GM23338 (cell line): ENCODE measurements around the gene CATSPERE. TPM values are rescaled to one million over a fixed set of nuclear protein-coding genes. Genes with fewer than 3 reads are reported as not detected.

Experiments used
- ATAC-seq: fragments of 200-7000 bp; cut with Tn5 transposase; 3 replicates; pipeline ENCODE4 v1.9.1; 2020
- DNase-seq: peaks from one replicate; pipeline ENCODE4 v3.0.0-alpha.2; 2015; ENCODE audit warnings: low spot score
- H2AFZ ChIP-seq: fragments of 200-600 bp; sonication (generic); 2 replicates; pipeline ENCODE4 v1.8.0; 2016; ENCODE audit warnings: antibody characterized with exemption, mild to moderate bottlenecking, moderate library complexity
- H3F3A ChIP-seq: fragments of 200-600 bp; sonication (generic); replicated peaks from 2 replicates; pipeline ENCODE4 v1.8.0; 2017; ENCODE audit warnings: antibody characterized with exemption, mixed run types, low read depth
- H3K27ac ChIP-seq: fragments of 200-600 bp; sonication (generic); 2 replicates; pipeline ENCODE4 v1.6.1; 2016; ENCODE audit warnings: low read depth
- H3K27me3 ChIP-seq: fragments of 200-600 bp; sonication (generic); 2 replicates; pipeline ENCODE4 v1.8.0; 2016; ENCODE audit warnings: mild to moderate bottlenecking, mixed run types, moderate library complexity; ENCODE audit not compliant: insufficient read depth
- H3K36me3 ChIP-seq: fragments of 200-600 bp; sonication (generic); 2 replicates; pipeline ENCODE4 v1.8.0; 2016; ENCODE audit warnings: mild to moderate bottlenecking; ENCODE audit not compliant: insufficient read depth
- H3K4me1 ChIP-seq: fragments of 200-600 bp; sonication (generic); 2 replicates; pipeline ENCODE4 v1.8.0; 2016; ENCODE audit warnings: mild to moderate bottlenecking, moderate library complexity; ENCODE audit not compliant: insufficient read depth
- H3K4me2 ChIP-seq: fragments of 200-600 bp; sonication (generic); 2 replicates; pipeline ENCODE4 v1.7.1; 2017; ENCODE audit warnings: mixed run types
- H3K4me3 ChIP-seq: fragments of 200-600 bp; sonication (generic); 2 replicates; pipeline ENCODE4 v1.6.1; 2016; ENCODE audit warnings: mixed run types
- H3K79me2 ChIP-seq: fragments of 200-600 bp; sonication (generic); replicated peaks from 2 replicates; pipeline ENCODE4 v1.8.0; 2017; ENCODE audit warnings: mild to moderate bottlenecking; ENCODE audit not compliant: insufficient read depth
- H3K9me2 ChIP-seq: fragments of 200-600 bp; sonication (generic); 2 replicates; pipeline ENCODE4 v1.8.0; 2017; ENCODE audit not compliant: insufficient read depth
- H4K20me1 ChIP-seq: fragments of 200-600 bp; sonication (generic); replicated peaks from 2 replicates; pipeline ENCODE4 v1.8.0; 2017; ENCODE audit warnings: mild to moderate bottlenecking; ENCODE audit not compliant: insufficient read depth
- H3K27ac Mint-ChIP-seq: 2 replicates; pipeline ENCODE4 v1.8.0; 2020; ENCODE audit warnings: inconsistent platforms, mild to moderate bottlenecking, moderate library complexity, mixed read lengths
- H3K27me3 Mint-ChIP-seq: 3 replicates; pipeline ENCODE4 v1.8.0; 2022; ENCODE audit warnings: low read depth, mild to moderate bottlenecking, moderate library complexity, mixed read lengths, inconsistent platforms; ENCODE audit not compliant: insufficient read depth, poor library complexity
- H3K36me3 Mint-ChIP-seq: 3 replicates; pipeline ENCODE4 v1.8.0; 2021; ENCODE audit warnings: low read depth, mild to moderate bottlenecking, inconsistent platforms, moderate library complexity, mixed read lengths
- H3K4me1 Mint-ChIP-seq: 3 replicates; pipeline ENCODE4 v1.8.0; 2020; ENCODE audit warnings: mild to moderate bottlenecking, inconsistent platforms, mixed read lengths
- H3K4me3 Mint-ChIP-seq: 3 replicates; pipeline ENCODE4 v1.8.0; 2021; ENCODE audit warnings: moderate library complexity, mild to moderate bottlenecking, inconsistent platforms, mixed read lengths
- H3K9me3 Mint-ChIP-seq: 3 replicates; pipeline ENCODE4 v1.8.0; 2020; ENCODE audit warnings: moderate library complexity, mild to moderate bottlenecking, inconsistent platforms, mixed read lengths
- CTCF ChIP-seq, 2 experiments: fragments of 200-600 bp in 1 of 2; sonication (generic) in 1 of 2; conservative IDR thresholded peaks; 2 replicates each; pipeline versions ENCODE4 v1.5.1 to v1.6.1; 2016 to 2017; ENCODE audit warnings: antibody characterized with exemption in 2 of 2, low read depth in 2 of 2, mild to moderate bottlenecking in 2 of 2, moderate library complexity in 1 of 2
- EZH2phosphoT487 ChIP-seq: fragments of 200-600 bp; sonication (generic); IDR thresholded peaks from one replicate; pipeline ENCODE4 v1.8.1; 2018; ENCODE audit warnings: antibody characterized with exemption; ENCODE audit not compliant: unreplicated experiment
- JUNB ChIP-seq: IDR thresholded peaks from one replicate; pipeline ENCODE4 v1.6.1; 2016; ENCODE audit warnings: antibody characterized with exemption; ENCODE audit not compliant: unreplicated experiment
- STAT1 ChIP-seq: IDR thresholded peaks from one replicate; pipeline ENCODE4 v1.6.1; 2016; ENCODE audit warnings: antibody characterized with exemption; ENCODE audit not compliant: unreplicated experiment
- ZNF114 ChIP-seq: fragments of 250-450 bp; sonication (Bioruptor Pico); IDR thresholded peaks from 2 replicates; pipeline ENCODE4 v1.5.0; 2020; ENCODE audit warnings: mild to moderate bottlenecking, moderate library complexity
- ZNF331 ChIP-seq: fragments of 250-450 bp; sonication (Bioruptor Pico); IDR thresholded peaks from 2 replicates; pipeline ENCODE4 v1.5.0; 2020; ENCODE audit warnings: low read depth, mild to moderate bottlenecking, moderate library complexity
- polyA plus RNA-seq: library from polyadenylated mRNA; unstranded; fragments of >200 nt; fragmentation: Nextera tagmentation; extraction: Ambion mirVana; gene quantifications from 2 replicates; pipeline ENCODE4 v1.2.1, GENCODE V29; 2016
- total RNA-seq: library from RNA; depleted of rRNA; stranded (reverse); fragments of >200 nt; shearing (Covaris generic); gene quantifications from 2 replicates; pipeline ENCODE4 v1.2.3, GENCODE V29; 2014
- TF ChIP-seq, protein P1 (sequence below): IDR thresholded peaks from one replicate; pipeline ENCODE4 v1.6.1; 2018; ENCODE audit warnings: antibody characterized with exemption; ENCODE audit not compliant: unreplicated experiment
- TF ChIP-seq, protein P2 (sequence below): IDR thresholded peaks from 2 replicates; pipeline ENCODE4 v1.6.1; 2016; ENCODE audit warnings: antibody characterized with exemption
- TF ChIP-seq, protein P3 (sequence below): fragments of 250-450 bp; sonication (Bioruptor Pico); IDR thresholded peaks from 2 replicates; pipeline ENCODE4 v1.5.0; 2020; ENCODE audit warnings: mild to moderate bottlenecking, moderate library complexity

Gene CATSPERE
- total and polyA plus RNA-seq, 2 experiments from 2014 or later = 0.70 TPM; not detected in 1

DNA sequence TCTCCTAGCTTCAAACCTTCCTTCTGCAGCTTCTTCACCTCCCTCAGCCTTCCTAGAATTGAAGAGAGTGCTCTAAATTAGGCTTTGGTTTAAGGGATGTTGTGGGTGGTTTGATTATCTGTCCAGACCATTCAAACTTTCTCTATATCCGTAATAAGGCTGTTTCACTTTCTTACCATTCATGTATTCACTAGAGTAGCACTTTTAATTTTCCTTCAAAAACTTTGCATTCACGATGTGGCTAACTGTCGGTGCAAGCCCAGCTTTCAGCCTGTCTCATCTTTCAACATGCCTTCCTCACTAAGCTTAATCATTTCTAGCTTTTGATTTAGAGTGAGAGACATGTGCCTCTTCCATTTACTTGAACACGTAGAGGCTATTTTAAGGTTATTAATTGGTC, 165.6 kb downstream of the CATSPERE start:
- H3K27ac ChIP-seq = no peak overlapping the region
- DNase-seq = no peak
- no peak overlapping the region for H3K27ac Mint-ChIP-seq
- H3K27me3 ChIP-seq = no peaks in the 10 kb centered on the region
- H3K27me3 Mint-ChIP-seq = no peaks in the 10 kb centered on the region
- no peak overlapping the region for H2AFZ ChIP-seq
- H3K4me3 ChIP-seq = no peak overlapping the region
- H3K9me2 ChIP-seq = peaks cover 3% of the 10 kb centered on the region; the same call in 1 of the 2 replicates
- no peak overlapping the region for H3K4me2 ChIP-seq
- ATAC-seq = no peak
- no peaks in the 10 kb centered on the region for H3K79me2 ChIP-seq
- H4K20me1 ChIP-seq = no peaks in the 10 kb centered on the region
- H3K36me3 Mint-ChIP-seq = peaks cover 1% of the 10 kb centered on the region; the same call in 1 of the 3 replicates
- TF ChIP-seq JUNB (no peak), CTCF (conservative IDR thresholded peaks at IDR 0.05; ENCODE audit: low read depth in 2 of 2) (no peak), EZH2phosphoT487 (no peak), STAT1 (no peak), ZNF114 (CRISPR knock-in tag) (no peak), ZNF331 (CRISPR knock-in tag) (no peak)
- TF ChIP-seq, protein P1, sequence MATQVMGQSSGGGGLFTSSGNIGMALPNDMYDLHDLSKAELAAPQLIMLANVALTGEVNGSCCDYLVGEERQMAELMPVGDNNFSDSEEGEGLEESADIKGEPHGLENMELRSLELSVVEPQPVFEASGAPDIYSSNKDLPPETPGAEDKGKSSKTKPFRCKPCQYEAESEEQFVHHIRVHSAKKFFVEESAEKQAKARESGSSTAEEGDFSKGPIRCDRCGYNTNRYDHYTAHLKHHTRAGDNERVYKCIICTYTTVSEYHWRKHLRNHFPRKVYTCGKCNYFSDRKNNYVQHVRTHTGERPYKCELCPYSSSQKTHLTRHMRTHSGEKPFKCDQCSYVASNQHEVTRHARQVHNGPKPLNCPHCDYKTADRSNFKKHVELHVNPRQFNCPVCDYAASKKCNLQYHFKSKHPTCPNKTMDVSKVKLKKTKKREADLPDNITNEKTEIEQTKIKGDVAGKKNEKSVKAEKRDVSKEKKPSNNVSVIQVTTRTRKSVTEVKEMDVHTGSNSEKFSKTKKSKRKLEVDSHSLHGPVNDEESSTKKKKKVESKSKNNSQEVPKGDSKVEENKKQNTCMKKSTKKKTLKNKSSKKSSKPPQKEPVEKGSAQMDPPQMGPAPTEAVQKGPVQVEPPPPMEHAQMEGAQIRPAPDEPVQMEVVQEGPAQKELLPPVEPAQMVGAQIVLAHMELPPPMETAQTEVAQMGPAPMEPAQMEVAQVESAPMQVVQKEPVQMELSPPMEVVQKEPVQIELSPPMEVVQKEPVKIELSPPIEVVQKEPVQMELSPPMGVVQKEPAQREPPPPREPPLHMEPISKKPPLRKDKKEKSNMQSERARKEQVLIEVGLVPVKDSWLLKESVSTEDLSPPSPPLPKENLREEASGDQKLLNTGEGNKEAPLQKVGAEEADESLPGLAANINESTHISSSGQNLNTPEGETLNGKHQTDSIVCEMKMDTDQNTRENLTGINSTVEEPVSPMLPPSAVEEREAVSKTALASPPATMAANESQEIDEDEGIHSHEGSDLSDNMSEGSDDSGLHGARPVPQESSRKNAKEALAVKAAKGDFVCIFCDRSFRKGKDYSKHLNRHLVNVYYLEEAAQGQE = no peak
- TF ChIP-seq, protein P2, sequence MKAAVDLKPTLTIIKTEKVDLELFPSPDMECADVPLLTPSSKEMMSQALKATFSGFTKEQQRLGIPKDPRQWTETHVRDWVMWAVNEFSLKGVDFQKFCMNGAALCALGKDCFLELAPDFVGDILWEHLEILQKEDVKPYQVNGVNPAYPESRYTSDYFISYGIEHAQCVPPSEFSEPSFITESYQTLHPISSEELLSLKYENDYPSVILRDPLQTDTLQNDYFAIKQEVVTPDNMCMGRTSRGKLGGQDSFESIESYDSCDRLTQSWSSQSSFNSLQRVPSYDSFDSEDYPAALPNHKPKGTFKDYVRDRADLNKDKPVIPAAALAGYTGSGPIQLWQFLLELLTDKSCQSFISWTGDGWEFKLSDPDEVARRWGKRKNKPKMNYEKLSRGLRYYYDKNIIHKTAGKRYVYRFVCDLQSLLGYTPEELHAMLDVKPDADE = no peak
- TF ChIP-seq, protein P3, sequence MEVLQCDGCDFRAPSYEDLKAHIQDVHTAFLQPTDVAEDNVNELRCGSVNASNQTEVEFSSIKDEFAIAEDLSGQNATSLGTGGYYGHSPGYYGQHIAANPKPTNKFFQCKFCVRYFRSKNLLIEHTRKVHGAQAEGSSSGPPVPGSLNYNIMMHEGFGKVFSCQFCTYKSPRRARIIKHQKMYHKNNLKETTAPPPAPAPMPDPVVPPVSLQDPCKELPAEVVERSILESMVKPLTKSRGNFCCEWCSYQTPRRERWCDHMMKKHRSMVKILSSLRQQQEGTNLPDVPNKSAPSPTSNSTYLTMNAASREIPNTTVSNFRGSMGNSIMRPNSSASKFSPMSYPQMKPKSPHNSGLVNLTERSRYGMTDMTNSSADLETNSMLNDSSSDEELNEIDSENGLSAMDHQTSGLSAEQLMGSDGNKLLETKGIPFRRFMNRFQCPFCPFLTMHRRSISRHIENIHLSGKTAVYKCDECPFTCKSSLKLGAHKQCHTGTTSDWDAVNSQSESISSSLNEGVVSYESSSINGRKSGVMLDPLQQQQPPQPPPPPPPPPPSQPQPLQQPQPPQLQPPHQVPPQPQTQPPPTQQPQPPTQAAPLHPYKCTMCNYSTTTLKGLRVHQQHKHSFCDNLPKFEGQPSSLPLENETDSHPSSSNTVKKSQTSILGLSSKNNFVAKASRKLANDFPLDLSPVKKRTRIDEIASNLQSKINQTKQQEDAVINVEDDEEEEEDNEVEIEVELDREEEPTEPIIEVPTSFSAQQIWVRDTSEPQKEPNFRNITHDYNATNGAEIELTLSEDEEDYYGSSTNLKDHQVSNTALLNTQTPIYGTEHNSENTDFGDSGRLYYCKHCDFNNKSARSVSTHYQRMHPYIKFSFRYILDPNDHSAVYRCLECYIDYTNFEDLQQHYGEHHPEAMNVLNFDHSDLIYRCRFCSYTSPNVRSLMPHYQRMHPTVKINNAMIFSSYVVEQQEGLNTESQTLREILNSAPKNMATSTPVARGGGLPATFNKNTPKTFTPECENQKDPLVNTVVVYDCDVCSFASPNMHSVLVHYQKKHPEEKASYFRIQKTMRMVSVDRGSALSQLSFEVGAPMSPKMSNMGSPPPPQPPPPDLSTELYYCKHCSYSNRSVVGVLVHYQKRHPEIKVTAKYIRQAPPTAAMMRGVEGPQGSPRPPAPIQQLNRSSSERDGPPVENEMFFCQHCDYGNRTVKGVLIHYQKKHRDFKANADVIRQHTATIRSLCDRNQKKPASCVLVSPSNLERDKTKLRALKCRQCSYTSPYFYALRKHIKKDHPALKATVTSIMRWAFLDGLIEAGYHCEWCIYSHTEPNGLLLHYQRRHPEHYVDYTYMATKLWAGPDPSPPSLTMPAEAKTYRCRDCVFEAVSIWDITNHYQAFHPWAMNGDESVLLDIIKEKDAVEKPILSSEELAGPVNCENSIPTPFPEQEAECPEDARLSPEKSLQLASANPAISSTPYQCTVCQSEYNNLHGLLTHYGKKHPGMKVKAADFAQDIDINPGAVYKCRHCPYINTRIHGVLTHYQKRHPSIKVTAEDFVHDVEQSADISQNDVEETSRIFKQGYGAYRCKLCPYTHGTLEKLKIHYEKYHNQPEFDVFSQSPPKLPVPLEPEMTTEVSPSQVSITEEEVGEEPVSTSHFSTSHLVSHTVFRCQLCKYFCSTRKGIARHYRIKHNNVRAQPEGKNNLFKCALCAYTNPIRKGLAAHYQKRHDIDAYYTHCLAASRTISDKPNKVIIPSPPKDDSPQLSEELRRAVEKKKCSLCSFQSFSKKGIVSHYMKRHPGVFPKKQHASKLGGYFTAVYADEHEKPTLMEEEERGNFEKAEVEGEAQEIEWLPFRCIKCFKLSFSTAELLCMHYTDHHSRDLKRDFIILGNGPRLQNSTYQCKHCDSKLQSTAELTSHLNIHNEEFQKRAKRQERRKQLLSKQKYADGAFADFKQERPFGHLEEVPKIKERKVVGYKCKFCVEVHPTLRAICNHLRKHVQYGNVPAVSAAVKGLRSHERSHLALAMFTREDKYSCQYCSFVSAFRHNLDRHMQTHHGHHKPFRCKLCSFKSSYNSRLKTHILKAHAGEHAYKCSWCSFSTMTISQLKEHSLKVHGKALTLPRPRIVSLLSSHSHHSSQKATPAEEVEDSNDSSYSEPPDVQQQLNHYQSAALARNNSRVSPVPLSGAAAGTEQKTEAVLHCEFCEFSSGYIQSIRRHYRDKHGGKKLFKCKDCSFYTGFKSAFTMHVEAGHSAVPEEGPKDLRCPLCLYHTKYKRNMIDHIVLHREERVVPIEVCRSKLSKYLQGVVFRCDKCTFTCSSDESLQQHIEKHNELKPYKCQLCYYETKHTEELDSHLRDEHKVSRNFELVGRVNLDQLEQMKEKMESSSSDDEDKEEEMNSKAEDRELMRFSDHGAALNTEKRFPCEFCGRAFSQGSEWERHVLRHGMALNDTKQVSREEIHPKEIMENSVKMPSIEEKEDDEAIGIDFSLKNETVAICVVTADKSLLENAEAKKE (CRISPR knock-in tag) = no peak
- H3K4me1 ChIP-seq = no peaks in the 10 kb centered on the region
- no peak overlapping the region for H3K4me3 Mint-ChIP-seq
- H3K4me1 Mint-ChIP-seq = no peaks in the 10 kb centered on the region
- no peaks in the 10 kb centered on the region; the same call in 2 of the 3 replicates for H3K9me3 Mint-ChIP-seq
- H3K36me3 ChIP-seq = no peaks in the 10 kb centered on the region
- H3F3A ChIP-seq = no peaks in the 10 kb centered on the region
